Left ventricle myocardium inferior (tissue), 1 donor: Measurements from ENCODE around the gene GSG1L. TPM values are rescaled to one million over a fixed set of nuclear protein-coding genes. Genes with fewer than 3 reads are reported as not detected.

Experiments used
- DNase-seq: peaks from one replicate; pipeline ENCODE4 v3.0.0-alpha.2; 2020
- H3K27ac ChIP-seq: fragments of 200-600 bp; replicated peaks from 2 replicates; pipeline ENCODE4 v1.8.0; 2021
- H3K27me3 ChIP-seq: fragments of 200-600 bp; 2 replicates; pipeline ENCODE4 v1.8.0; 2021; ENCODE audit warnings: low read depth
- H3K36me3 ChIP-seq: fragments of 200-600 bp; 2 replicates; pipeline ENCODE4 v1.8.0; 2021
- H3K4me1 ChIP-seq: fragments of 200-600 bp; 2 replicates; pipeline ENCODE4 v1.8.0; 2021
- H3K4me3 ChIP-seq: fragments of 200-600 bp; 2 replicates; pipeline ENCODE4 v1.8.0; 2021; ENCODE audit warnings: mild to moderate bottlenecking, moderate library complexity
- H3K9me3 ChIP-seq: fragments of 200-600 bp; replicated peaks from 2 replicates; pipeline ENCODE4 v1.8.0; 2021
- CTCF ChIP-seq: fragments of 200-600 bp; IDR thresholded peaks from 2 replicates; pipeline ENCODE4 v1.8.0; 2021; ENCODE audit warnings: antibody characterized with exemption, mild to moderate bottlenecking, borderline replicate concordance
- intact Hi-C: fragments of 100-400 bp; cut with micrococcal nuclease; formaldehyde crosslinking; loops from one replicate; pipeline ENCODE4 v1.11.0; 2022
- total RNA-seq: library from RNA; stranded (reverse); fragmentation: NEBNext Ultra II Directional; extraction: Animal tissue kit (Norgen Biotek cat#: 25700); gene quantifications from one replicate; pipeline ENCODE4 v1.2.1, GENCODE V29; 2021
- donor health status: DM: no; HTN: yes; CAD: no; lungs with severe emphysema.

Gene GSG1L
- total RNA-seq, 1 donor from 2014 or later, result 3.4 TPM

GRCh38 chr16:27921134-27921533, 142.4 kb downstream of the GSG1L start:
- no peak overlapping the region for H3K27ac ChIP-seq
- H3K27me3 ChIP-seq, result peaks cover 86% of the 10 kb centered on the region
- no peak overlapping the region for H3K4me3 ChIP-seq
- no peak for DNase-seq
- no peak for TF ChIP-seq CTCF
- intact Hi-C loops, result no loop called here
- H3K4me1 ChIP-seq, result no peaks in the 10 kb centered on the region
- no peaks in the 10 kb centered on the region for H3K9me3 ChIP-seq
- no peaks in the 10 kb centered on the region for H3K36me3 ChIP-seq

DNA sequence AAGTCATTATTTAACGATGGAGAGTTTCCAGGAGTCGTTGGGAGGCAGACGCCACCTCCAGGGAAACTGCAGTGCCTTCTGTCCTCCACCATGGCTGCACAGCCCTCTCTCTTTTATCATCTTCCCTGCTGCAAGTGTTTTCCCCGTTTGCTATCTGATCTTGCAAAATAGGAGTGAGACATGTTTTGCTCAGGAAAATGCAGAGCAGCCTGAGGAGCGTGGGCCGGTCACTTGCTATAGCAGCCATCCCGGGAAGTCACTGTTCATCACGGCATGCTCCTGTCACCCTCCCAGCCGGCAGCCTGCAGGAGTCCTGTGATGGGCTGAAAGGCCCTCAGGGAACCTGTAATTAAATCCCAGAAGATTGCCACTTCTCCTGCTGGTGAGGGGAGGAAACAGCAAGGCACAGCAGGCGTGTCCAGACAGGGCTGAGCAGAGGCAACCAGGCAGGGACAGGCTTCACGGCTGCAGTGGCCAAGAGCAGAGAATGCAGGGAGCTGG, 143.1 kb downstream of the GSG1L start:
- Histone ChIP-seq H3K27ac (no peak overlapping the region), H3K36me3 (no peaks in the 10 kb centered on the region), H3K4me1 (no peaks in the 10 kb centered on the region), H3K9me3 (no peaks in the 10 kb centered on the region), H3K4me3 (no peak overlapping the region), H3K27me3 (peaks cover 93% of the 10 kb centered on the region)
- TF ChIP-seq CTCF, result no peak
- no peak for DNase-seq
- intact Hi-C loops, result no loop called here

GRCh38 chr16:27918755-27919154, 144.8 kb downstream of the GSG1L start:
- H3K4me3 ChIP-seq, result no peak overlapping the region

DNA sequence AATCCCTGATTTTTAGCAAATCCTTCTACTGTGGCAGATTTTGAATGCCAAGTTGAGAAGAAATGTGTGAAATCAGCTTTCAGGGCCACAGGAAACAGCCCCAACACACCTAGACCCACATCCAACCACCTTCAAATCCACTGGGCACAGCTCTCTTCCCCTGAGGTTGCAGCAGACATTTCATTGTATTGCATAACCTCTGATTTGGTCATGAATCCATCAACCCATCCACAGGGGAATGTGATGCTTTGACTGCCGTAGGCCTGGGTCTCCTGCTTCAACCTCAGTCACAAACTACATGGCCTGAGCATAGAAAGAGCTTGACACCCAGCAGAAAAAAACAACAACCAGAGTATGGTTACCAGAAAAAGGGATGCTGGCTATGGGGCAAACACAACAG, 145.6 kb downstream of the GSG1L start:
- Histone ChIP-seq H3K9me3 (no peaks in the 10 kb centered on the region), H3K27me3 (peaks cover 84% of the 10 kb centered on the region), H3K36me3 (no peaks in the 10 kb centered on the region), H3K4me3 (no peak overlapping the region), H3K27ac (no peak overlapping the region), H3K4me1 (no peaks in the 10 kb centered on the region)
- intact Hi-C loops, result no loop called here
- DNase-seq, result no peak
- no peak for TF ChIP-seq CTCF

More at GRCh38 chr16:27918755-27919154, 144.8 kb downstream of the GSG1L start:
- no peaks in the 10 kb centered on the region for H3K4me1 ChIP-seq
- TF ChIP-seq CTCF, result no peak
- intact Hi-C loops, result no loop called here
- H3K36me3 ChIP-seq, result no peaks in the 10 kb centered on the region
- peaks cover 92% of the 10 kb centered on the region for H3K27me3 ChIP-seq
- H3K9me3 ChIP-seq, result no peaks in the 10 kb centered on the region
- DNase-seq, result no peak
- H3K27ac ChIP-seq, result no peak overlapping the region

GRCh38 chr16:27911486-27911885, 152.0 kb downstream of the GSG1L start:
- Histone ChIP-seq H3K4me1 (no peaks in the 10 kb centered on the region), H3K36me3 (no peaks in the 10 kb centered on the region), H3K27ac (no peak overlapping the region), H3K4me3 (no peak overlapping the region), H3K9me3 (peaks cover 3% of the 10 kb centered on the region), H3K27me3 (peaks cover 40% of the 10 kb centered on the region)
- no peak for TF ChIP-seq CTCF
- DNase-seq, result no peak
- intact Hi-C loops, result no loop called here
